Stomach (tissue), 4 donors: ENCODE results near the gene GLMP.

Experiments
- CTCF ChIP-seq, 7 experiments: fragments of 450-650 bp in 4 of 7; fragments of 200-600 bp in 3 of 7; sonication (generic) in 3 of 7; IDR thresholded peaks; one replicate each; pipeline ENCODE4 v1.5.1; 2016 to 2019; ENCODE audit warnings: antibody characterized with exemption in 7 of 7, control low read depth in 2 of 7, mild to moderate bottlenecking in 1 of 7
- POLR2A ChIP-seq, 4 donors: fragments of 450-650 bp; IDR thresholded peaks; one replicate each; pipeline ENCODE4 v1.6.1; 2016; ENCODE audit warnings: antibody characterized with exemption in 4 of 4, control low read depth in 2 of 4, mild to moderate bottlenecking in 1 of 4, moderate library complexity in 1 of 4

GRCh38 chr1:156245451-156246232, 49.8 kb downstream of the GLMP start:
- TF ChIP-seq CTCF (IDR thresholded peaks at IDR 0.05): no peak
- no peak for TF ChIP-seq POLR2A (IDR thresholded peaks at IDR 0.05)
